Measurements from ENCODE around the gene CENPM. TPM values are rescaled to one million over a fixed set of nuclear protein-coding genes. Genes with fewer than 3 reads are reported as not detected.

CENPM gene
- total and polyA plus RNA-seq, 4 donors: 5.2 to 13.0 (median 10.6) TPM

GRCh38 chr22:41935015-41935351, 12.0 kb downstream of the CENPM start:
- H3K27ac ChIP-seq (ENCODE audit: low read depth, low read length): no peak overlapping the region
- no peak overlapping the region for H3K4me3 ChIP-seq (ENCODE audit: low read depth, low read length)
- peaks cover 30% of the 10 kb centered on the region for H3K4me1 ChIP-seq (ENCODE audit: control insufficient read depth, insufficient read depth, low read length)
- H3K27me3 ChIP-seq (ENCODE audit: control insufficient read depth, insufficient read depth, low read length): no peaks in the 10 kb centered on the region
- 50% methylated on average over 1 of the region's 4 CpGs for WGBS (ENCODE audit: insufficient coverage)
- DNase-seq (ENCODE audit: low read depth in 4 of 6, low spot score in 6 of 6): peak in 2 of 6 donors; percentile 46 to 81
- H3K36me3 ChIP-seq (ENCODE audit: control insufficient read depth, insufficient read depth, low read length): peaks cover 28% of the 10 kb centered on the region
- H3K9me3 ChIP-seq (ENCODE audit: control insufficient read depth, insufficient read depth, low read length): no peaks in the 10 kb centered on the region

GRCh38 chr22:41934284-41935014, 12.5 kb downstream of the CENPM start:
- H3K4me1 ChIP-seq (ENCODE audit: control insufficient read depth, insufficient read depth, low read length): peaks cover 30% of the 10 kb centered on the region
- no peak overlapping the region for H3K4me3 ChIP-seq (ENCODE audit: low read depth, low read length)
- H3K36me3 ChIP-seq (ENCODE audit: control insufficient read depth, insufficient read depth, low read length): peaks cover 28% of the 10 kb centered on the region
- no peak overlapping the region for H3K27ac ChIP-seq (ENCODE audit: low read depth, low read length)
- no peaks in the 10 kb centered on the region for H3K9me3 ChIP-seq (ENCODE audit: control insufficient read depth, insufficient read depth, low read length)
- DNase-seq (ENCODE audit: low read depth in 4 of 6, low spot score in 6 of 6): no peak
- H3K27me3 ChIP-seq (ENCODE audit: control insufficient read depth, insufficient read depth, low read length): no peaks in the 10 kb centered on the region
- WGBS (ENCODE audit: insufficient coverage): 90% methylated on average over 14 of the region's 17 CpGs

GRCh38 chr22:41933411-41934177, 13.4 kb downstream of the CENPM start:
- Histone ChIP-seq H3K4me3 (ENCODE audit: low read depth, low read length) (no peak overlapping the region), H3K27me3 (ENCODE audit: control insufficient read depth, insufficient read depth, low read length) (no peaks in the 10 kb centered on the region), H3K4me1 (ENCODE audit: control insufficient read depth, insufficient read depth, low read length) (peaks cover 27% of the 10 kb centered on the region), H3K36me3 (ENCODE audit: control insufficient read depth, insufficient read depth, low read length) (peaks cover 21% of the 10 kb centered on the region), H3K9me3 (ENCODE audit: control insufficient read depth, insufficient read depth, low read length) (no peaks in the 10 kb centered on the region), H3K27ac (ENCODE audit: low read depth, low read length) (no peak overlapping the region)
- 69% methylated on average over 14 of the region's 16 CpGs for WGBS (ENCODE audit: insufficient coverage)
- no peak for DNase-seq (ENCODE audit: low read depth in 4 of 6, low spot score in 6 of 6)

GRCh38 chr22:41932353-41932752, 14.6 kb downstream of the CENPM start:
- Histone ChIP-seq H3K27ac (ENCODE audit: low read depth, low read length) (no peak overlapping the region), H3K9me3 (ENCODE audit: control insufficient read depth, insufficient read depth, low read length) (no peaks in the 10 kb centered on the region), H3K4me1 (ENCODE audit: control insufficient read depth, insufficient read depth, low read length) (peaks cover 31% of the 10 kb centered on the region), H3K36me3 (ENCODE audit: control insufficient read depth, insufficient read depth, low read length) (peaks cover 18% of the 10 kb centered on the region), H3K4me3 (ENCODE audit: low read depth, low read length) (no peak overlapping the region), H3K27me3 (ENCODE audit: control insufficient read depth, insufficient read depth, low read length) (peaks cover 9% of the 10 kb centered on the region)
- 87% methylated on average over 12 of the region's 12 CpGs for WGBS (ENCODE audit: insufficient coverage)
- DNase-seq (ENCODE audit: low read depth in 4 of 6, low spot score in 6 of 6): no peak

GRCh38 chr22:41931701-41932269, 15.2 kb downstream of the CENPM start:
- WGBS (ENCODE audit: insufficient coverage): 73% methylated on average over 10 of the region's 10 CpGs
- H3K36me3 ChIP-seq (ENCODE audit: control insufficient read depth, insufficient read depth, low read length): peaks cover 18% of the 10 kb centered on the region
- DNase-seq (ENCODE audit: low read depth in 4 of 6, low spot score in 6 of 6): no peak
- no peak overlapping the region for H3K27ac ChIP-seq (ENCODE audit: low read depth, low read length)
- peaks cover 36% of the 10 kb centered on the region for H3K4me1 ChIP-seq (ENCODE audit: control insufficient read depth, insufficient read depth, low read length)
- no peaks in the 10 kb centered on the region for H3K9me3 ChIP-seq (ENCODE audit: control insufficient read depth, insufficient read depth, low read length)
- no peak overlapping the region for H3K4me3 ChIP-seq (ENCODE audit: low read depth, low read length)
- peaks cover 13% of the 10 kb centered on the region for H3K27me3 ChIP-seq (ENCODE audit: control insufficient read depth, insufficient read depth, low read length)

GRCh38 chr22:41929418-41929810, 17.5 kb downstream of the CENPM start:
- DNase-seq (ENCODE audit: low read depth in 4 of 6, low spot score in 6 of 6): no peak
- H3K4me3 ChIP-seq (ENCODE audit: low read depth, low read length): no peak overlapping the region
- H3K27ac ChIP-seq (ENCODE audit: low read depth, low read length): no peak overlapping the region
- peaks cover 31% of the 10 kb centered on the region for H3K4me1 ChIP-seq (ENCODE audit: control insufficient read depth, insufficient read depth, low read length)
- H3K27me3 ChIP-seq (ENCODE audit: control insufficient read depth, insufficient read depth, low read length): peaks cover 31% of the 10 kb centered on the region
- 64% methylated on average over 8 of the region's 8 CpGs for WGBS (ENCODE audit: insufficient coverage)
- H3K9me3 ChIP-seq (ENCODE audit: control insufficient read depth, insufficient read depth, low read length): no peaks in the 10 kb centered on the region
- H3K36me3 ChIP-seq (ENCODE audit: control insufficient read depth, insufficient read depth, low read length): peaks cover 11% of the 10 kb centered on the region

GRCh38 chr22:41928593-41929417, 18.1 kb downstream of the CENPM start:
- DNase-seq (ENCODE audit: low read depth in 4 of 6, low spot score in 6 of 6): no peak
- WGBS (ENCODE audit: insufficient coverage): 60% methylated on average over 8 of the region's 14 CpGs
- peaks cover 31% of the 10 kb centered on the region for H3K27me3 ChIP-seq (ENCODE audit: control insufficient read depth, insufficient read depth, low read length)

GRCh38 chr22:41927813-41928212, 19.1 kb downstream of the CENPM start:
- Histone ChIP-seq H3K27ac (ENCODE audit: low read depth, low read length) (no peak overlapping the region), H3K4me1 (ENCODE audit: control insufficient read depth, insufficient read depth, low read length) (peaks cover 21% of the 10 kb centered on the region), H3K36me3 (ENCODE audit: control insufficient read depth, insufficient read depth, low read length) (peaks cover 6% of the 10 kb centered on the region), H3K27me3 (ENCODE audit: control insufficient read depth, insufficient read depth, low read length) (peaks cover 31% of the 10 kb centered on the region), H3K4me3 (ENCODE audit: low read depth, low read length) (no peak overlapping the region), H3K9me3 (ENCODE audit: control insufficient read depth, insufficient read depth, low read length) (no peaks in the 10 kb centered on the region)
- WGBS (ENCODE audit: insufficient coverage): 73% methylated on average over 6 of the region's 6 CpGs
- DNase-seq (ENCODE audit: low read depth in 4 of 6, low spot score in 6 of 6): no peak

More at GRCh38 chr22:41928593-41929417, 18.1 kb downstream of the CENPM start:
- Histone ChIP-seq H3K4me1 (ENCODE audit: control insufficient read depth, insufficient read depth, low read length) (peaks cover 27% of the 10 kb centered on the region), H3K36me3 (ENCODE audit: control insufficient read depth, insufficient read depth, low read length) (peaks cover 8% of the 10 kb centered on the region), H3K9me3 (ENCODE audit: control insufficient read depth, insufficient read depth, low read length) (no peaks in the 10 kb centered on the region), H3K27ac (ENCODE audit: low read depth, low read length) (no peak overlapping the region), H3K4me3 (ENCODE audit: low read depth, low read length) (no peak overlapping the region)

GRCh38 chr22:41925783-41926460, 21.0 kb downstream of the CENPM start:
- H3K27ac ChIP-seq (ENCODE audit: low read depth, low read length): no peak overlapping the region
- H3K9me3 ChIP-seq (ENCODE audit: control insufficient read depth, insufficient read depth, low read length): no peaks in the 10 kb centered on the region
- H3K4me1 ChIP-seq (ENCODE audit: control insufficient read depth, insufficient read depth, low read length): peaks cover 21% of the 10 kb centered on the region
- 3% methylated on average over 28 of the region's 48 CpGs for WGBS (ENCODE audit: insufficient coverage)
- peak in 1 of 6 donors; percentile 62 for DNase-seq (ENCODE audit: low read depth in 4 of 6, low spot score in 6 of 6)
- H3K4me3 ChIP-seq (ENCODE audit: low read depth, low read length): no peak overlapping the region
- H3K27me3 ChIP-seq (ENCODE audit: control insufficient read depth, insufficient read depth, low read length): peaks cover 31% of the 10 kb centered on the region
- no peaks in the 10 kb centered on the region for H3K36me3 ChIP-seq (ENCODE audit: control insufficient read depth, insufficient read depth, low read length)
